ENCODE data around the gene RSPO3.

The RSPO3 gene

DNA sequence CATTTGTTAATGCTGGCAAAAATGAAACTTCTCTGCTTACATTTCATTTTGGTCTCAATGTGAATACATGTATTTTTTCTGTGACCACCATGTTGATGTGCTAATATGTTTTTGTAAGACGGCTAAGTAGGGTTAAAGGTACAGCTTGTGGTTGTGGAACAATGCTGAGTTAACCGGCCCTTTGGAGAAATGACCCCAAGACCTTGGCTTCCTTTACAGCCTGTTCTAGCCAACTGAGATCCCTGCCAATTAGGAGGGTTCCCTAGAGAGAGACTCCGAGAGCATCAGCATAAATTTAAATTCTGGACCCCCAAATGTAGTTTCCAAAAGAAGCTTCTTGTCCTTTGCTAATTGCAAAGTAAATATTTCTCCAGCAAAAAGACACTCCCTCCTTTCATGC lies 44.4 kb downstream of the RSPO3 start:
- no peak for DNase-seq (ENCODE audit: low read depth)

DNA sequence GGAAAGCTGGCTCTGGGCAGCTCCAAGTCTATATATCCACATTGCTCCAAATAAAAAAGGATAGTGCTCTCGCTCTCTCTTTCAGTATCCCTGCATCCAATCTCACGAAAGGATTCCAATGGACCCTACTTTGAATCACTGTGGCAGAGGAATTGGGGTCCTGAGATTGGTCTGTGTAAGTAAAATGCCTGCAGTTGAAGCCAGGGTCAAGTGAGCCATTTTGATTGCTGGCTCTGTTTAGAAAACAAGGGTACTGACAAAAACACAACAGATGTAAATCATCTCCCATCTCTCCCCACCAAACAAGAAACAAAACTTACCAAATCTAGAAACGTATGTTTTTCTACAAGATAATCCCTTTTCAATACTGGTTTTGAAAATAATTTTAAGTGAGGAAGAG lies 45.6 kb downstream of the RSPO3 start:
- no peak for DNase-seq (ENCODE audit: low read depth)

DNA sequence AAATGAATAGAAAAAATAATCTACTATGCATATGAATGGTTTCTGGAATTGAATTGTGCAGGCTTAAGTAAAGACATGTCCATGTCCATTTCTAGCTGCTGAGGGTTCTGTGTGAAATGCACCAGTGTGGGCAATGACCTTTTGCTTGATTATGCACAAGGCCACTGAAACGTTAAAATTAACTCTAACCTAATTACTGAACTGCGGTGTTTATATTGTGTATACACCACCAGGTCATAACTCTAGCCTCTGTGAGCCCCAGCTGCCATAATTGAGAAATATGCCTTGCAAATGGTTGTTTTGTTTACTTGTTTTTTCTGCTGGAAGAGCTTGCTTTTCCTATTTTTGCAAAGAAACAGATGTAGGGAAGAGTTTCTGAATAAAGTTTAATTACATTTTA lies 46.1 kb downstream of the RSPO3 start:
- DNase-seq (ENCODE audit: low read depth) = no peak

DNA sequence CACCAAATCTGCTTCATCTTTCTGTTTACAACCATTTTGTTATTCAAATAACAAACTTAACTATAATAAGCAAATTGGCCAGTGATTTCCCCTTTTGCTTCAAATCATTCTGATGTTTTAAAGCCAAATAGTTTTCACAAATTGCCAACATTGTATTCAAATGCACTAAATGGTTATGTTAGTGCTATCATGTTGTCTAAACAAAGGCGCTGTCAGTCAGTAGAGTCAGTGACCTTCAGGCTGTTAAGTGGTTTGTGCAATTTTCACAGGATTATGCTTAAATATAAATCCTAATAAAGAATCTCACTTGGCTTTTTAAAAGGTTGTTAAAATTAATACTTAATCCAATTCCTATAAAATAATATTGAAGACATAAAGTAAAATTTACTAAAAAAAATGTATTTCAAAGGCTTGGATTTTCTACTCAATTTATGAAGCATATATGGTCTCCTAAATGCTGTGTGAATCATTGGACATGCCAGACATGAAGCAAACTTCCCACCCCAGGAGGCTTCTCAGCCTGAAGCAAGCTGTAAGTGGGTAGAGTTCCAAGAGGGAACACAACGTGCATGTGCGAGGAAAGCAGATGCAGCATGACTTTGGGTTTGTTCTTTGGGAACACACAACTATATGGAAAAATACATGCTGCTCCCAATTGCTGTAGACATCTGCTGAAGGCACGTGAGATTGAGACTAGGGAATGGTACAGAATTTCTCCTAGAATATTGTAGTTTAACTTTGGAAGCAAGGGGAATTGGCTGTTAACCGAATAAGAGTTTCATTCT lies 54.9 kb downstream of the RSPO3 start:
- no peak for DNase-seq (ENCODE audit: low read depth)

DNA sequence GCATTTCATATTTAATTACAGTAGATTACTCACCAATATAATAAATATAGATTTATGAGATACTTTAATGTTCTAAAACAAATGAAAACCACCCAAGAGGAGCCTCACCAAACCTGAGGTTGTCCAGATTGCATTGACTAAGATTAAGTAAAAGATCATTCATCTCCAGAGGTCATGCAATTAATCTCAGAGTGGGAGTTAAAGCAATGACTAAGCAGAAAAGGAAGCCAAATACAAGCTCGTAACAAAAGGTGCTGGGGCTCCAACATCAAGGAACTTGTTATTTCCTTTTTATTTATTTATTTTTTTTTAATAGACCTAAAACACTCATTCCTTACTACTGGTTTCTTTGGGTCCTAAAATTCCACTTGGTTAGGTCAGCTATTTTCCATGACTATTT lies 57.7 kb downstream of the RSPO3 start:
- DNase-seq (ENCODE audit: low read depth) = no peak

DNA sequence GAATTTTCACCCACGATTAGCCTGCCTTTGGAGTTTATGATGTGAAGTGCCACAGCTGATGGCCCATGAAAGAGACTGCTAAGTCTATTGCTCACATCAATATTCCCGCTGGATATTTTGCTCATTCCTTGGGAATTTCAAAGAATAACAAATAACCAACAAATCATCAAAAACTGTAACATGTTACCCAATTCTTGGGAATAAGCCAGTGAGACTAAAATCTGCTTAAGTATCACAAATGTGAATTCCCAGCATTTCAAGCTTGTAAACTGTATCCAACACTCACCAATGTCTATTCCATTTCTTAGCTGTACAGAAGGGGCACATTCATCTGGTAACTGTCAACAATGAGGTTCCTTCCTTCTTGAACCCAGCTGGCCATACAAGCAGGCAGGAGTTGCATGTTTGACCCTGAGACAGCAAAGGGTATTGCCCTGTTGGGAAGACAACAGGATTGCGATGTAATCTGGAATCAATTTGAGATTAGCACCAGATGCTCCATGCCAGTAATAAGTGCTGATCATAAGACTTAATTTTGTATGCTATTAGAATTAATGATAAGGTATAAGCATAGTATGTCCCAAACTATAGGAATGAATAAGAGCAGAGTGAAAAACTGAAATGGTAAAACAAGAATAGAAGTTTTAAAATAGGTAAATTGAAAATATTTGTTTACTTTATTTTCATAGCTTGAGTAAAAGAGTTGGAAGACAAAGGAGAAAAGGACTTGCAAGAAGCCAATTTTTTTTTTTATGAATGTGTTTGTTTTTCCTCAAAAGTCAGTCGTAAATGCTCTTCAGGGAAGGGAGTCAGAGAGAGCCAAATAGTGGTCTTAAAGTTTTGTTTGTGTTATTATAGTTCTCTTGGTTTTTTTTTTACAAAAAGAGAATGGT lies 58.8 kb downstream of the RSPO3 start:
- no peak for DNase-seq (ENCODE audit: low read depth)

DNA sequence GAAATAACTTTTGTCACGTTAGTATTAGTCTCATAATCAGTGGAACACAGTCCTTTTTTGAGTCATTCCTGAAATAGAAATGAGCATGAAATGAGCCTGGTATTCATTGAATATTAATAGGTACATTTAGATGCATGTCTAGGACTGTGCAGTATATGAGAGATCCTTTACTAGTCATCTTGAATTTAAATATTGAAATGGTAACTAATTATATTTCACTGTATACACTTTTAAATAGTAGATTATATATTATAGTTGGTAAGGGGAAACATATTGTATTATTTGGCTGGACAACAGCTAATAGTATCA lies 59.4 kb downstream of the RSPO3 start:
- DNase-seq (ENCODE audit: low read depth) = no peak

DNA sequence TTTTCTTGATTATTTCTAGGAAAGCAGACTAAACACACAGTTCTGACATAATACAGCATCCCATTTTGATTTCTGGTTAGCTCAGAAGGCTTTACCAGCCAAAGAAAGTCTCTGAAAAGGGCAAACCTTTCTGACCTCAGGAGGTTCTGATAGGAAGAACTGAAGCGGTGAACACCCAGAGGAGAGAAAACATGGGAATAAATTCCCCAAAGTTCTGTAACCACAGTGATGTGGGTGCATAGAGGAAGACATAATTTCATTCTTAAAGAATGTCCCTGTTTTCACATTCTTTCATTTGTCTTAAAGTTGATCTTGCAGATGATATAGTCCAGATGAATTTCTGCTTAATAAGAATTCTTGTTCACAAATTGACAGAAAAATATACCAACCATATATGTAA lies 60.3 kb downstream of the RSPO3 start:
- DNase-seq (ENCODE audit: low read depth) = no peak

DNA sequence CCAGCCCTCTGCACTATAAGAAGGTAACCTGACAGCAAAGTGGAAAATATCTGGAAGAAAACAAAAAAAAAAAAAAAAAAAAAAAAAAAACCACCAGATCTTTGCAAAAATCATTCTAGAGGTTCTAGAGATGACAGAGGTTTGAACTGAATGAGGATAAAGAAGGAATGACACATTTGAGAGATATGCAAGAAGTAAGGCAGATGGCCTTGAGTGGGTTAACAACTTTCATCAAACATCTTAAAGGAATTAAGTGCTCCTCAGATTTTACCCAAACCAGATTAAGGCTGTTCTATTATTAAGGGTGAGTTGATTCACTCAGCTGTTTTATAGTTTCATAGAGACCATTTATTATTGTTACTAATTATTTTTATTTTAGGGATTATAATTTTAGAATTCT lies 62.0 kb downstream of the RSPO3 start:
- DNase-seq (ENCODE audit: low read depth) = no peak

DNA sequence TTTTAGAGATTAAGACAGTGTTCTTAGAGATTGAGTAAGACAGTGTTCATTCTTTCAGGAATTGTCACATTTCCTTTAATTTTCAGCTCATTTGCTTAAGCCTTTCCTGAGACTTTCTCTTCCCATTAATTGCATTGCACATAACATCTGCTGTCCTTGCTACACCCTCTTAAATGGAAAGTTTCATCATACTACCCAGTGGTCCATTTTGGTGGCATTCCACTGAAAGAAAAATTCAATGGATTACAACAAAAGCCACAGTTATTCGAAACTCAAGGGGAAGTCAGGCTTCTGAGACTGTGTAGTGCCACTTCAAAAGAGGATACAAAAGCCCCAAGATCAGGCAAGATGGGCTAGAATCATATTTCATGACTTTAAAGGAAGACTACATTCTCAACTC lies 64.0 kb downstream of the RSPO3 start:
- no peak for DNase-seq (ENCODE audit: low read depth)

DNA sequence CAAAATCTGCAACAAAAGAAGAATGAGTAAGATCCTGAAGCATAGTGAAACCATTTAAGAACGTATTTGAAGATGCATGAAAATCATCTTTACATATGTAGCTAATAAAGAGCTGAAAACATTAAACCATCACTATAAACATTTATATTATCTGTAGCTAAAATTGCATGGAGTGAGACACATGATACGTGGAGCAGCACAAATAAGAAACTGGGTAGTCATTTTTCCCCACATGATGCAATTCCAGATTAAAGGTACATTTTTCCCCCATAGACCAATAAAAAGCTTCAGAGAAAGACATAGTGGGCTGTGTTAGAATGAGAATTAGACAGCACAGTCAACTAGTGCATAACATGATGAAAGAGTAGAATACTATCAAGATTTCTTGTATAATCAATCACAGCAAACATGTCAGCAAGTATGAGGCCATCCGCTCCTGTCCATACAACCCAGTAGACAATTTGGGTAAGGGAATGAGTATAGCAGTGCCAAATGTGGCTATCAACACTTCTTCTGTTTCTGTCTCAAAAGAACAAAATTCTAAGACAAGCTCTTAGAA lies 67.0 kb downstream of the RSPO3 start:
- no peak for DNase-seq (ENCODE audit: low read depth)

DNA sequence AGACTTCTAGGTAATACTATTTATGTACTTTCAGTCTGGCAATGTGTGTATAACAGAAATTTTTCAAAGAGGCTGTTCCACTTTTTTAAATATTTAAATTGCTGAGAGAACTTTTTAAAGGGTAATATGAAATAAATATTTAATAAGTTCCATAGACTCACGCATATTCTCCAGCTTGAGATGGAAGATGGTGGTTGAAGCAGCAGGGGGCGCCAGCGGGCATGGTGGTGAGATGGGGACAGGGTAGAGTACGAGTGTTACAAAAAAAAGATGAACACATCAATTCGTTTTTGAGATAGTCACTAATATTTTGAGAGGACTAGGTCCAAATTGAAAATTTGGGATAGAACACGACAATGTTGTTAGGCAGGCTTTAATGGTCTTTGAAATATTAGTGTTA lies 68.4 kb downstream of the RSPO3 start:
- peak; percentile 28 for DNase-seq (ENCODE audit: low read depth)

DNA sequence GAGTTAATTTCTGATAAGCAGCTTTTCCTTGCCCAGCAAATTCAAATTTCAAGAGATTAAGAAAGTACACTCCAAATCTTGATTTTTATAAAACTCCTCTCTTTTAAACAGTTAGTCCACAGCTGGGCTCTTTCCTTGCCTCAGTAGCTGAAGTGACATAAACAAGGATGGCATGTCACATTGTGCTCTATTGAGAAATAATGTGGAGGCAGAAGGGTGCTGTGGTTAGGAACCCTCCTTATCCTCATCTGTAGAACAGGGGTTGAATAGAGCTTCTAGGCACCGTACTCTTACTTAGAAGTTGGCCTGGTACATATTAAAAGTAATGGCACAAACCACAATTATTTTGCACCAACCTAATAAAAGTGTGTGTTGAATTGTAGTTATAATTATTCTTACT lies 70.3 kb downstream of the RSPO3 start:
- DNase-seq (ENCODE audit: low read depth) = no peak

DNA sequence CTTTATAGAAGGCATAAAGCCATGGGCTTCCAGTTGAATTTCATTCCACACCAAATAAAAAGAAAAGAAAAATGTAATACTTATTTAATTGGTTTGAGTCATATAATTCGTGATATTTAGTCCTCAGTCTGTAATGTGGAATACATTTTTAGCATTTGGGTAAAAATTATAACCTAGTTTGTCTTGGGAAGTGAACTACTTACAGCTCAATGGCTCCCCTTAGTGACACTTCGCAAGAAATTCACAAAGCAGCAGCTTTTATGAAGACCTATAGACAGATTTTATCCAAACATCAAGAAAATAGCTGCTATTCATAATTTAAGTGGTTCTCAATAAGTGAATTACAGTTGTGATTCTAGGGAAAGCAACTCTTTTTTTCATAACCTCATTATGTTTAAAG lies 72.1 kb downstream of the RSPO3 start:
- no peak for DNase-seq (ENCODE audit: low read depth)

DNA sequence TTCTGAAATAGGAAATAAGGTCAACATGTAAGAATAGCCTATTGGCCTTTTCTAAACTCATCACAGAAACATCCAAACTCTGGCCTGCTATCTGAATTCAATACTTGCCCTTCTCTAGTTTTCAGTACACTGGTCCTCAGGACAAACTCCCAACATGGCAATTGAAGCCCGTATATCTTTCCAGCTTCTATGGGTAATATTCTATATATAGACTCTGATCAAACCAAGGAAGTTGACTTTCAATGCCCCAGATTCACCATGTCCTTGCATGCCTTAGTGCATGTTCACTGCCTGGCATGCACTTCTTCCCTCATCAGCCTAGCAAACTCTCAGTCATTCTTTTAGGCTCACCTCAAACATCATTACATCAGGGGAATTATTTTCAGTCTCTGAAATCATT lies 73.2 kb downstream of the RSPO3 start:
- no peak for DNase-seq (ENCODE audit: low read depth)

DNA sequence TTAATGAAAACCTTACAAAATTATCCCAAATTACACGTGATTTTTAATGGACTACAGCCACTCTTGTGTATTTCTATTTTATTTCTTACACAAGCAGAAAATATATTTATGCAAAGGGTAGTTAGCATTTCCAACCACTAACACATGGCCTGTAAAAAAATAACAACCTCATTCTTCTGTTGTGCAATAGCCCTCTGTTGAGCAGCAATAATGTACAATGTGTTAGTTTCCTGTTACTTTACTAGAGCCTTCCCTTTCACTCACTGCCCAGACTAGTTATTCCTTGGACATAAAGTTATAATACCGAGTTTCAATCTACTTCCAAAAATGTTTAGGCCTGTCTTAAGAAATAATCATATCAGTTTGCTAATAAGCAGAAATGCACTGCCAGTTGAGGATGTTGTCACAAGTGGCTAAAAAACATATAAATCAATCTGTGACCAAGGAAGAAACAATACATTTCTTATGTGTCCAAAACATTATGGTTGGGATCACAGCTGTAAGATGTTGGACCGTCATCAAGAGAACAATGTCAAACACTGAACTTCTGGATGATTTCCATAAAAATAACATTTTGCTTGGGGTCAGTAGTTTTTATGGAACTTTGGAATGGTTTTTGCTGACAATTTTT lies 74.6 kb downstream of the RSPO3 start:
- DNase-seq (ENCODE audit: low read depth) = no peak

DNA sequence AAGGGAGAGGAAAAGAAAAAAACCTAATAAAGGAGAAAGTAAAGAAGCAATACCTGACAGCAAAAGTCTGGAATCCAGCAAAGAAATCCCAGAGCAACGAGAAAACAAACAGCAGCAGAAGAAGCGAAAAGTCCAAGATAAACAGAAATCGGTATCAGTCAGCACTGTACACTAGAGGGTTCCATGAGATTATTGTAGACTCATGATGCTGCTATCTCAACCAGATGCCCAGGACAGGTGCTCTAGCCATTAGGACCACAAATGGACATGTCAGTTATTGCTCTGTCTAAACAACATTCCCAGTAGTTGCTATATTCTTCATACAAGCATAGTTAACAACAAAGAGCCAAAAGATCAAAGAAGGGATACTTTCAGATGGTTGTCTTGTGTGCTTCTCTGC lies 77.4 kb downstream of the RSPO3 start:
- DNase-seq (ENCODE audit: low read depth) = no peak

DNA sequence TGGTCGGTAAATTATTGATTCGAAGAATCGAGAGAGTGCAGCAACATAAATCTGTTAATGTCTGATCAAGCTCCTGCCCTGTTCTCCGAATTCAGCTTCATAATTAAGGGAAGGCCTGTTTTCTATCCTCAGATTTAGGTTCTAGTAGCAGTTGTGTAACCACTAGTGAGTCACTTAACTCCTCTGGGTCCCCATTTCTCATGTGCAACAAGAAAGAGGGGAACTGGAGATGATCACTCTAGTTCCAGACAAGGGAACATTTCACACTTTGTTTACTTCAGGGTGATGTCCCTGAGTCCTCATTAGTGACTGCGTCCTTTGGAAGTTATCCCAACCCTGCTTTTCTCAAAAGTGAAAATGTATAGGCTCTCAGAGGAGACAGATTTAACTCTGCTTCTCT lies 80.1 kb downstream of the RSPO3 start:
- DNase-seq (ENCODE audit: low read depth) = no peak

DNA sequence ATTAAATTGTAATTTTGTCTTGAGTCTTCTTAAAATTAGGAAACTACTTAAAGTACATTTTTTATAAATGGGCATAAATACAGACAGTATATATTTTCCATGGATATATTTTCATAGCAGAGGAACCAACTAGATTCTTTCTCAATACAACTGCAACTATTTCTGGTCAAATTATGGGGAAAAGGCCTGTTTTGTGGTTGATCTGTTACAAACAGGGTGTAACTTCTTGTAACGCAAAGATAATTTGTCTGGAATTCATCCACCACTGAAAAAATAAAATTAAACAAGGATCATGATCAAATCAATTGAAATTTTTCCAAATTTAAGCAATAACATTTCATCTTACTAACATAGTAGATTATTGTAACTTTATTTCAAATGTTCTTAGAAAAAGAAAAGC lies 81.0 kb downstream of the RSPO3 start:
- no peak for DNase-seq (ENCODE audit: low read depth)

DNA sequence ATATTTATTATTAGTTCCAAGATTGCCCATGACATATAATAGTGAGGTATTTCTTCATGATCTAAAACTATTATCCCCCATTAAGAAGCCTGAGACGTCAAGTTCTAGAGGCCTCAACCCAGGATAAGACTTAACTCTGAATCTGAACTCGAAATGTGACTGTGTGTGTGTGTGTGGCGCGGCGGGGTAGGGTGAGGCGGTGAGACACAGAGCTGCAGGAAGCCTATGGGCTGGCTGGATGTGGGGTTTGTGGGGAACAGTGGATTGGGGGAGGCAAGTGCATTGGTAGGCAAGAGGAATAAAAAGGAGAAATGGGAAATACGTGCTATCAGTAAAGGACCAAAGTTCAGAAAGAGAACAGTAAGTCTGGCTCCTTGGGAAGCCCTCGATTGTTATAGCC lies 81.6 kb downstream of the RSPO3 start:
- no peak for DNase-seq (ENCODE audit: low read depth)

DNA sequence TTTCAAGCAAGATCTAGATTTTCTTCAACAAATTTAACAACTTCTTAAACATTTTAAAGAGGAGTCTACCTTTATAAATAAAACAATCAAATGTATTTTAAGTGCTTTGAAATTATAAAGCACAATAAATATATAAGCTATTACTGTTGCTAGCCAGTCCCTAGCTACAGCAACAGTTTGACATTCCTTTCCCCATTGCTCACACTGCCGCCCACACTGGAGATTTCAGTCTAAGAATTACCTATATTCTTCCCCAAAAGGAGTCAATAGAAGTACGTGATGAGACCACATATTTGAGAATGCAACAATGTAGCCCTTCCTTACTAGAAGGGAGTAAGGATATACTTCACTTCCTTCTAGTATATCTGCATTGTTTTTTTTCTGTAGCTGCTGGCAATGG lies 82.8 kb downstream of the RSPO3 start:
- DNase-seq (ENCODE audit: low read depth) = no peak

DNA sequence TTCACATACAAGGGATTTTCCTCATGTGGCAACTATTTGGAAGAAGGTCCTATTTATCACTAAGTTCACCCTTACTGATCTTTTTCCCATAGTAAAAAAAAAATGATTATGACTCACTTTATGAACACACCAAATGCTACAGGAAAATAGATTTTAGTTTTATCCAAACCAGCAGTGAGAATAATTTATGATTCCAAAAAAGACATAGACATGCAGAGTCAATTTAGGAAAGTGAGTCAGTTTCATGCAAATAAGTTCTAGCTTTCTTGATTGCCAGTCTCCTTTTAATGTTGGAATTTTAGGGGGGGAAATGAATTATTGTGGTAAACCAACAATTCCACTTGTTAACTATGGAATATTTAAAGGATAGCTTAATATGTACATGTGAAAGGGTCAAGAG lies 84.2 kb downstream of the RSPO3 start:
- no peak for DNase-seq (ENCODE audit: low read depth)

DNA sequence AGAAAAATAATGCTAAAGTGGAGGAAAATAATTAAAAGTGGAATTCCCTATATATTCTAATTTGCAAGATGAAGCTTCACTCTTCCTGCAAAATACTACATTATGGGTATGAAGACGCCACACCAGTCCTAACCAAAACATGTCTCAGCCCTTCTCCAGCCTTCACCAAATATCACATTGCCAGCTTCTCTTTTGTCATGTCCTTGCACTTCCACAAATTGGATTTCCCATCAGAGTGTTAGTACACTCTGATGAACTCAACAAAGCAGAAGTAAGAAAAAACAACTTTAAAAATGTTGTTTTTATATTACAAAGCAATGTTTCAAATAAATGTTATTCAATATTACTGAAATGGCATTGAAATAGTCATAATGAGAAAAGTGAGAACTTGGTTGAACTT lies 85.8 kb downstream of the RSPO3 start:
- no peak for DNase-seq (ENCODE audit: low read depth)

Data from activated T-helper 9 cell treated with anti-CD3 and anti-CD28 coated beads, Interleukin-2, amount 50 U/mL, for 16 hours (primary cell).